Measurements from ENCODE around the gene GAS2L1.
A peak's percentile ranks its signal among the peaks of the same experiment; 100 is the strongest.

The GAS2L1 gene

DNA sequence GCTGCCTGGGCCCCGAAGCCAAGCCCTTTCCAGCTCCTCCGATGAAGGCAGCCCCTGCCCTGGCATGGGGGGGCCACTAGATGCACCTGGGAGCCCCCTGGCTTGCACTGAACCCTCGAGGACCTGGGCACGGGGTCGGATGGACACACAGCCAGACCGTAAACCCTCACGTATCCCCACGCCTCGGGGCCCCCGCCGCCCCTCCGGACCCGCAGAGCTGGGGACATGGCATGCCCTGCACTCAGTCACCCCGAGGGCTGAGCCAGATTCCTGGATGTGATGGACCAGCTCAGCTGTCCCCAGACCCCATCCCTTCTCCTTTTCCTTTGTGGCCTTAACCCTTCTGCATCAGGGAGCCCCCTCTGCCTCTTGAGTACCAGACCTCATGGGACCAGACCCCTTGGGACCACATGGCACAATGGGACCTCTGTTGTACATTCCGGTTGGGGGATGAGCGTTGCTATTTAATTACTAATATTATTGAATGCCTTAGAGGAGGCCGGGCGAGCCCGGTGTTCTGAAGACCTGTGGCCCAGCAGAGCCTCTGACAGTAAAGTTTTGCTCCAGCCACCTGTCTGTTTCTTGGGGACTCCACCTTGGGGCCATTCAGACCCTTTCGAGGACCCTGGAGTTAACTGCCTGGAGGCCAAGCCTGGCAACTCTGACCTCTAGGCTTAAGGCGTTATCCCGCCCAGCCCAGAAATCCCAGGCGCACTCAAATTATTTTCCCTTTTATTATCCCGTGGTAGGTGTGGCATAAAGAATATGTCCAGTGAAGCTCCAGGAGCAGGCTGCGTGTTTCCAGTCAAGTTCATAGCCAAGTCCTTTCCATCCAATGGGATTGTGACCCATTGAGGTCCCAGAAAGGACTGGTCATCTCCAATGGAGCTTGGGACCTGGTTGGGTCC lies 6.0 kb downstream of the GAS2L1 start:
- H3K27ac ChIP-seq: no peak overlapping the region
- no peaks in the 10 kb centered on the region for H3K9me3 ChIP-seq (ENCODE audit: severe bottlenecking)
- no peak overlapping the region for H3K4me3 ChIP-seq (ENCODE audit: low read depth, low read length)
- H3K27me3 ChIP-seq (ENCODE audit: insufficient read depth, low read depth, severe bottlenecking): peaks cover 8% of the 10 kb centered on the region
- TF ChIP-seq, protein P1, sequence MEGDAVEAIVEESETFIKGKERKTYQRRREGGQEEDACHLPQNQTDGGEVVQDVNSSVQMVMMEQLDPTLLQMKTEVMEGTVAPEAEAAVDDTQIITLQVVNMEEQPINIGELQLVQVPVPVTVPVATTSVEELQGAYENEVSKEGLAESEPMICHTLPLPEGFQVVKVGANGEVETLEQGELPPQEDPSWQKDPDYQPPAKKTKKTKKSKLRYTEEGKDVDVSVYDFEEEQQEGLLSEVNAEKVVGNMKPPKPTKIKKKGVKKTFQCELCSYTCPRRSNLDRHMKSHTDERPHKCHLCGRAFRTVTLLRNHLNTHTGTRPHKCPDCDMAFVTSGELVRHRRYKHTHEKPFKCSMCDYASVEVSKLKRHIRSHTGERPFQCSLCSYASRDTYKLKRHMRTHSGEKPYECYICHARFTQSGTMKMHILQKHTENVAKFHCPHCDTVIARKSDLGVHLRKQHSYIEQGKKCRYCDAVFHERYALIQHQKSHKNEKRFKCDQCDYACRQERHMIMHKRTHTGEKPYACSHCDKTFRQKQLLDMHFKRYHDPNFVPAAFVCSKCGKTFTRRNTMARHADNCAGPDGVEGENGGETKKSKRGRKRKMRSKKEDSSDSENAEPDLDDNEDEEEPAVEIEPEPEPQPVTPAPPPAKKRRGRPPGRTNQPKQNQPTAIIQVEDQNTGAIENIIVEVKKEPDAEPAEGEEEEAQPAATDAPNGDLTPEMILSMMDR (IDR thresholded peaks at IDR 0.05; ENCODE audit: low read depth, low read length): no peak
- peaks cover 17% of the 10 kb centered on the region for H3K36me3 ChIP-seq
- no peak for DNase-seq

DNA sequence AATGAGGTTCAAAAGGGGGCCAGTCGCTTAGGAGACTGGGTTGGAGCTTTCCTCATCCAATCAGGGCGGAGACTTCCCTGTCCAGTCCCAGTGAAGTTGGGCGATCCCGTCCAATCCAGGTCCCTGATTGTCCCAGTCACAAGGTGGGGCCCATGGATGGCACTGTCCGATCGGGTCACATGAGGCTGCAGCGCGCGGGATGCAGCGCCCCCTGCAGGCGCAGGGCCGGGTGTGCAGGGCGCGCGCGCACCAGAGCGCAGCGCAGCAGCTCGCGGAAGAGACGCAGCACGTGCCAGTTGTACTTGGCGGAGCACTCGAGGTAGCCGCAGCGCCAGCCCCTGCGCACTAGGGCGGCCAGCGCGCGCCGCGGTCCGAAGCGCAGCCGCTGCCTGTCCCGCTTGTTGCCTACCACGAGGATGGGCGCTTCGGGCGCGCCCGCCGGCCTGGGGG lies 6.7 kb downstream of the GAS2L1 start:
- DNase-seq: no peak
- TF ChIP-seq, protein P1 (IDR thresholded peaks at IDR 0.05; ENCODE audit: low read depth, low read length): peak; percentile 61
- H3K36me3 ChIP-seq: peaks cover 14% of the 10 kb centered on the region
- H3K27ac ChIP-seq: no peak overlapping the region
- peaks cover 8% of the 10 kb centered on the region for H3K27me3 ChIP-seq (ENCODE audit: insufficient read depth, low read depth, severe bottlenecking)
- H3K4me3 ChIP-seq (ENCODE audit: low read depth, low read length): no peak overlapping the region
- H3K9me3 ChIP-seq (ENCODE audit: severe bottlenecking): no peaks in the 10 kb centered on the region

DNA sequence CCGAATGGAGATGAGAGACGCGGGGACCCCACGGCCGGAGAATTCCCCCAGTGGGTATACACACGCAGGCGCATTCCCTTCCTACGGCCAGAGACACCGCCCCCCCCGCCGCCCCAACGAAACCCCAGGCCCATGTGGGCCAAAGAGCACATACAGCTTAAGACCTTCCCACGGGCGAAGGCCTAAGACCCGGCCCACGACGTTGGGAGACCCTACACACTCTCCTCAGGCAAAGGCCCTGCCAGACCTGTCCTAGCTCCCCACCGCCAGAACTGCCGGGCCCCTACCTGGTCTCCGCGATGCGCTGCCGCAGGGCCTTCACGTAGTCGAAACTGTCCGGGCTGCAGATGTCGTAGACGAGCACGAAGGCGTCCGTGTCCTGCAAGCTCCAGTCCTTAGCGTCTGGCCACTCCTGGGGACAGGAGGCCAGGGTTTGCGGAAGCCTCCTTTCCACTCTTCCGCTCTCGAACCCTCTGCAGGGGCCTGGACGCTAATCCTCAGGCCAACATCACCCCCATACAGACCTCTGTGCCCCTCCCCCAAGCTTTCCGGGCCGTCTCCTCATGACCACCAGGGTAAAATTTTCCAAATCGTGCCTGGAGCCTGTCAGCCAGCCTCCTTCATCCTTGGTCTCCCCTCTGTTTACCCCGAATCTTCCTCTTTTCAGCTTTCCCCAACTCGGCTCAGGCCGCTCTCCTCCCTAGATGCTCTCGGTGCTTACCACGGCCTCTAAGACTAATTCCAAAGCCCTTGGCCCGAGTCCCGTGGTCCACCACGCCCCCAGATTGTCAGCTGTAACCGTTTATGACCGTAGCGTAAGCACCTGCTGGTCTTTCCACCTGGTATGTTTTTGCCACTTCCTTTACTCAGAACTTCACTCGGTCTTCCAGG lies 7.4 kb downstream of the GAS2L1 start:
- Histone ChIP-seq H3K4me3 (ENCODE audit: low read depth, low read length) (peak overlapping the region; percentile 51), H3K9me3 (ENCODE audit: severe bottlenecking) (no peaks in the 10 kb centered on the region)
- TF ChIP-seq, protein P1 (IDR thresholded peaks at IDR 0.05; ENCODE audit: low read depth, low read length): no peak

DNA sequence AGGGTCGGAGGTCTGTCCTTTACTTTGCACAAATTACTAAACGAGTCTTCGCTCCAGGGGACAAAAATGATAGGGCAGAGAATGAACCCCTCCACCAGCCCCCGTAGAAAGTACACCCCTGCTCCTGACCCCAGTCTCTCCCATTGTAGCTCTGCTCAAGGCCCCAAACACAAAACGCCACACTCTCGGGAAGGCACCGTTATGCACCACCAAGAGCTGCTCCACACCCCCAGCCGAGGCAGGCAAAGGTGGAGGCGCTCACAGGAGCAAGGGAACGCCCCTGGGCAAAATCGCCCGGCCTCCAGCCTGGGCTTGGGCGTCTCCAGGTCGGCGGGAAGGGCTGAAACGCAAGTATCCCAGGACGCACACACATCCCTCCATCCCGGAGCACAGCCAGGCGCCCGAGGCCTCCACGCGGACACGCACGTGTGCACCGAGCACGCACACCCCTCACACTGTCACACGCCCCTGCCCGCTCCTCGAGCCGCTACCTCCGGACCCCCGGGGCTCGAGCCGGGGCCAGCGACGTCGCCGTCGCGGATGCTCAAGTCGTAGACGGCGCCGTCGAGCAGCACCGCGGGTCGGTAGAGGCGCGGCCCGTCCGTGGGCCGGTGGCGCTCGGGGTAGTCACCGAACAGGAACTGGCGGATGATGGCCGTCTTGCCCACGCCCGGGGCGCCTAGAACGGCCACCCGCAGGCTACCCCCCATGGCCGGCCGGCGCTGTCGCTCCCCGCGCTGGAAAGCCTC lies 8.3 kb downstream of the GAS2L1 start:
- peaks cover 8% of the 10 kb centered on the region for H3K27me3 ChIP-seq (ENCODE audit: insufficient read depth, low read depth, severe bottlenecking)
- TF ChIP-seq, protein P1 (IDR thresholded peaks at IDR 0.05; ENCODE audit: low read depth, low read length): no peak
- H3K36me3 ChIP-seq: peaks cover 14% of the 10 kb centered on the region
- H3K9me3 ChIP-seq (ENCODE audit: severe bottlenecking): no peaks in the 10 kb centered on the region
- no peak overlapping the region for H3K27ac ChIP-seq
- H3K4me3 ChIP-seq (ENCODE audit: low read depth, low read length): peak overlapping the region; percentile 51
- peak; percentile 54 for DNase-seq

More for the DNA sequence above, 7.4 kb downstream of the GAS2L1 start:
- H3K27me3 ChIP-seq (ENCODE audit: insufficient read depth, low read depth, severe bottlenecking): peaks cover 8% of the 10 kb centered on the region
- peak; percentile 64 for DNase-seq
- peaks cover 14% of the 10 kb centered on the region for H3K36me3 ChIP-seq
- no peak overlapping the region for H3K27ac ChIP-seq

Data from WERI-Rb-1 (cell line).